Measurements from ENCODE around the gene CLEC16A. TPM values are rescaled to one million over a fixed set of nuclear protein-coding genes. Genes with fewer than 3 reads are reported as not detected.

Gene CLEC16A
- total RNA-seq, 2 donors from 2014 or later = 46.6 to 47.6 TPM

- no peak for ATAC-seq (ENCODE audit: insufficient number of reproducible peaks, low FRiP score, low read depth)
- Histone ChIP-seq H3K36me3 (no peaks in the 10 kb centered on the region), H3K4me3 (no peak overlapping the region), H3K27ac (no peak overlapping the region), H3K27me3 (replicated peaks; ENCODE audit: insufficient read depth) (no peaks in the 10 kb centered on the region), H3K9me3 (no peaks in the 10 kb centered on the region), H3K4me1 (ENCODE audit: control insufficient read depth in 1 of 2, low read depth in 2 of 2) (peaks cover 0 to 14% of the 10 kb centered on the region in 2 donors)
- no peak for TF ChIP-seq CTCF (IDR thresholded peaks at IDR 0.05)
- no peak for DNase-seq (ENCODE audit: low spot score)
Observed at GRCh38 chr16:11090232-11090631, 145.9 kb downstream of the CLEC16A start.

- H3K4me1 ChIP-seq (ENCODE audit: control insufficient read depth in 1 of 2, low read depth in 2 of 2) = peaks cover 0 to 15% of the 10 kb centered on the region in 2 donors
- H3K27me3 ChIP-seq (replicated peaks; ENCODE audit: insufficient read depth) = no peaks in the 10 kb centered on the region
- no peaks in the 10 kb centered on the region for H3K9me3 ChIP-seq
- ATAC-seq (ENCODE audit: insufficient number of reproducible peaks, low FRiP score, low read depth) (no peak), DNase-seq (ENCODE audit: low spot score) (no peak)
- no peak overlapping the region for H3K4me3 ChIP-seq
- TF ChIP-seq CTCF (IDR thresholded peaks at IDR 0.05) = no peak
- no peaks in the 10 kb centered on the region for H3K36me3 ChIP-seq
- no peak overlapping the region for H3K27ac ChIP-seq
Observed at GRCh38 chr16:11091021-11091785, 146.8 kb downstream of the CLEC16A start.

GRCh38 chr16:11092788-11093571, 148.6 kb downstream of the CLEC16A start:
- Histone ChIP-seq H3K27ac (no peak overlapping the region), H3K9me3 (no peaks in the 10 kb centered on the region), H3K27me3 (replicated peaks; ENCODE audit: insufficient read depth) (no peaks in the 10 kb centered on the region), H3K4me1 (ENCODE audit: control insufficient read depth in 1 of 2, low read depth in 2 of 2) (peaks cover 0 to 15% of the 10 kb centered on the region in 2 donors), H3K36me3 (no peaks in the 10 kb centered on the region), H3K4me3 (no peak overlapping the region)
- TF ChIP-seq CTCF (IDR thresholded peaks at IDR 0.05) = no peak
- no peak for ATAC-seq (ENCODE audit: insufficient number of reproducible peaks, low FRiP score, low read depth)
- DNase-seq (ENCODE audit: low spot score) = no peak

GRCh38 chr16:11093572-11094074, 149.3 kb downstream of the CLEC16A start:
- Histone ChIP-seq H3K27me3 (replicated peaks; ENCODE audit: insufficient read depth) (no peaks in the 10 kb centered on the region), H3K27ac (no peak overlapping the region), H3K36me3 (no peaks in the 10 kb centered on the region), H3K4me1 (ENCODE audit: control insufficient read depth in 1 of 2, low read depth in 2 of 2) (peaks cover 0 to 21% of the 10 kb centered on the region in 2 donors), H3K9me3 (no peaks in the 10 kb centered on the region), H3K4me3 (no peak overlapping the region)
- DNase-seq (ENCODE audit: low spot score) (no peak), ATAC-seq (ENCODE audit: insufficient number of reproducible peaks, low FRiP score, low read depth) (no peak)
- TF ChIP-seq CTCF (IDR thresholded peaks at IDR 0.05) = no peak
